Prostate gland (tissue), 2 donors: ENCODE data around the gene VGLL3. TPM values are rescaled to one million over a fixed set of nuclear protein-coding genes. Genes with fewer than 3 reads are reported as not detected.
A peak's percentile ranks its signal among the peaks of the same experiment; 100 is the strongest.

Experiments used
- DNase-seq: peaks from one replicate; pipeline ENCODE4 v3.0.0-alpha.2; 2019; ENCODE audit warnings: low spot score
- H3K27ac ChIP-seq, 2 donors: fragments of 200-600 bp; sonication (generic); 2 replicates each; pipeline ENCODE4 v1.5.1; 2017 to 2019
- H3K27me3 ChIP-seq: fragments of 200-600 bp; sonication (generic); replicated peaks from 2 replicates; pipeline ENCODE4 v1.5.1; 2019; ENCODE audit not compliant: insufficient read depth
- H3K36me3 ChIP-seq, 2 donors: fragments of 200-600 bp; sonication (generic); 1 replicate in 1 of 2; 2 replicates in 1 of 2; pipeline versions ENCODE4 v1.5.1 to v1.8.1; 2017 to 2019
- H3K4me1 ChIP-seq: fragments of 200-600 bp; sonication (generic); replicated peaks from 2 replicates; pipeline ENCODE4 v1.5.1; 2019
- H3K4me3 ChIP-seq, 2 donors: fragments of 200-600 bp; sonication (generic); 2 replicates each; pipeline ENCODE4 v1.5.1; 2017 to 2019
- H3K9me3 ChIP-seq: fragments of 200-600 bp; sonication (generic); 2 replicates; pipeline ENCODE4 v1.5.1; 2017
- CTCF ChIP-seq, 4 experiments: fragments of 200-600 bp in 2 of 4; fragments of 450-650 bp in 2 of 4; sonication (generic) in 2 of 4; IDR thresholded peaks; 1 replicate in 3 of 4; 2 replicates in 1 of 4; pipeline ENCODE4 v1.5.1; 2016 to 2019; ENCODE audit warnings: antibody characterized with exemption in 4 of 4, mild to moderate bottlenecking in 2 of 4, moderate library complexity in 2 of 4
- POLR2A ChIP-seq: fragments of 450-650 bp; IDR thresholded peaks from one replicate; pipeline ENCODE4 v1.6.1; 2016; ENCODE audit warnings: antibody characterized with exemption, mild to moderate bottlenecking
- POLR2AphosphoS5 ChIP-seq: sonication (generic); formaldehyde crosslinking; IDR thresholded peaks from one replicate; pipeline ENCODE4 v1.6.1; 2017; ENCODE audit warnings: antibody characterized with exemption
- WGBS: methylation state at CpG from one replicate; pipeline ENCODE4 v1.1.5; 2018; 5-methylcytosine and 5-hydroxymethylcytosine counted together
- intact Hi-C: fragments of 100-400 bp; cut with DNase I; formaldehyde crosslinking; loops from one replicate; pipeline ENCODE4 v1.14.2; 2022
- total RNA-seq, 2 donors: library from RNA; depleted of rRNA; stranded (reverse); fragments of >200 nt; gene quantifications; one replicate each; pipeline ENCODE4 v1.1.0, GENCODE V29; 2016

The VGLL3 gene
- total RNA-seq, 2 donors from 2014 or later: 44.4 to 55.5 TPM

- H3K27me3 ChIP-seq: no peaks in the 10 kb centered on the region
- H3K36me3 ChIP-seq: no peaks in the 10 kb centered on the region
- H3K4me3 ChIP-seq: no peak overlapping the region
- H3K9me3 ChIP-seq: no peaks in the 10 kb centered on the region
- H3K27ac ChIP-seq: no peak overlapping the region
- intact Hi-C loops: no loop called here
- WGBS: 89% methylated on average over 3 of the region's 3 CpGs
- TF ChIP-seq POLR2A (no peak), POLR2AphosphoS5 (no peak), CTCF (IDR thresholded peaks at IDR 0.05) (no peak)
- DNase-seq: no peak
- H3K4me1 ChIP-seq: no peaks in the 10 kb centered on the region
Measured at GRCh38 chr3:86973440-86973839, 17.5 kb downstream of the VGLL3 start.

- peak in 3 of 4 experiments; percentile 29 to 45 (median 32) for TF ChIP-seq CTCF (IDR thresholded peaks at IDR 0.05)
- TF ChIP-seq POLR2AphosphoS5: no peak
- TF ChIP-seq POLR2A: no peak
- no peak overlapping the region for H3K27ac ChIP-seq
- WGBS: 67% methylated on average over 6 of the region's 6 CpGs
- DNase-seq: no peak
- H3K4me1 ChIP-seq: no peaks in the 10 kb centered on the region
- no peaks in the 10 kb centered on the region for H3K9me3 ChIP-seq
- no peak overlapping the region for H3K4me3 ChIP-seq
- no peaks in the 10 kb centered on the region for H3K36me3 ChIP-seq
- H3K27me3 ChIP-seq: no peaks in the 10 kb centered on the region
- intact Hi-C loops: no loop called here
Measured at GRCh38 chr3:86969500-86970189, 21.3 kb downstream of the VGLL3 start.

GRCh38 chr3:86968244-86968932 lies 22.6 kb downstream of the VGLL3 start:
- Histone ChIP-seq H3K27me3 (no peaks in the 10 kb centered on the region), H3K36me3 (no peaks in the 10 kb centered on the region), H3K4me1 (no peaks in the 10 kb centered on the region), H3K4me3 (no peak overlapping the region), H3K27ac (no peak overlapping the region), H3K9me3 (no peaks in the 10 kb centered on the region)
- TF ChIP-seq POLR2AphosphoS5 (no peak), POLR2A (no peak), CTCF (IDR thresholded peaks at IDR 0.05) (no peak)
- 94% methylated on average over 7 of the region's 7 CpGs for WGBS
- intact Hi-C loops: no loop called here
- no peak for DNase-seq

GRCh38 chr3:86967062-86967461 lies 23.9 kb downstream of the VGLL3 start:
- no peaks in the 10 kb centered on the region for H3K27me3 ChIP-seq
- intact Hi-C loops: no loop called here
- TF ChIP-seq POLR2AphosphoS5 (no peak), CTCF (IDR thresholded peaks at IDR 0.05) (no peak), POLR2A (no peak)
- H3K9me3 ChIP-seq: no peaks in the 10 kb centered on the region
- no peak overlapping the region for H3K27ac ChIP-seq
- H3K4me1 ChIP-seq: no peaks in the 10 kb centered on the region
- no peak for DNase-seq
- H3K4me3 ChIP-seq: no peak overlapping the region
- 90% methylated on average over 2 of the region's 2 CpGs for WGBS
- H3K36me3 ChIP-seq: no peaks in the 10 kb centered on the region

- Histone ChIP-seq H3K9me3 (no peaks in the 10 kb centered on the region), H3K4me3 (no peak overlapping the region), H3K36me3 (no peaks in the 10 kb centered on the region), H3K4me1 (no peaks in the 10 kb centered on the region), H3K27me3 (no peaks in the 10 kb centered on the region), H3K27ac (no peak overlapping the region)
- no peak for TF ChIP-seq POLR2A
- TF ChIP-seq CTCF (IDR thresholded peaks at IDR 0.05): no peak
- no peak for TF ChIP-seq POLR2AphosphoS5
- 91% methylated on average over 3 of the region's 3 CpGs for WGBS
- no peak for DNase-seq
- intact Hi-C loops: no loop called here
Measured at GRCh38 chr3:86965166-86965565, 25.8 kb downstream of the VGLL3 start.
